GM19328 (cell line): ENCODE results near the gene NAGPA.
A peak's percentile ranks its signal among the peaks of the same experiment; 100 is the strongest.
"Not testable (repeated sequence)": the region's sequence is repeated elsewhere in the genome, so short reads cannot be mapped to it uniquely, and the experiment has no call there.

Experiments used
- ATAC-seq: cut with Tn5 transposase; IDR thresholded peaks from one replicate; pipeline ENCODE4 v1.9.1; 2021; ENCODE audit warnings: mild to moderate bottlenecking, moderate library complexity; ENCODE audit not compliant: unreplicated experiment

Gene NAGPA

GRCh38 chr16:5033256-5034166, at the start of gene NAGPA:
NAGPA (minus strand) TSS chr16:5033935; CDS start chr16:5033914, 21 bp downstream.
- ATAC-seq = peak; percentile 70

GRCh38 chr16:5080996-5081395, 47.3 kb upstream of the NAGPA start:
- not testable (repeated sequence) for ATAC-seq

- ATAC-seq = not testable (repeated sequence)
These were observed 46.7 kb upstream of the NAGPA start for GRCh38 chr16:5080461-5080860.

GRCh38 chr16:5078626-5079025, 44.9 kb upstream of the NAGPA start:
- ATAC-seq = no peak

- ATAC-seq = no peak
These were observed 43.6 kb upstream of the NAGPA start for GRCh38 chr16:5077304-5077703.

- ATAC-seq = no peak
These were observed 41.9 kb upstream of the NAGPA start for GRCh38 chr16:5075637-5076036.

- not testable (repeated sequence) for ATAC-seq
These were observed 40.0 kb upstream of the NAGPA start for GRCh38 chr16:5073771-5074170.

- ATAC-seq = no peak
These were observed 39.5 kb upstream of the NAGPA start for GRCh38 chr16:5073279-5073629.

GRCh38 chr16:5072334-5073278, 38.9 kb upstream of the NAGPA start:
- ATAC-seq = no peak

GRCh38 chr16:5071681-5072333, 38.1 kb upstream of the NAGPA start, which contains the start of gene ALG1:
ALG1 (plus strand) TSS chr16:5071843; CDS start chr16:5071850, 7 bp downstream.
- peak; percentile 89 for ATAC-seq

GRCh38 chr16:5071341-5071680, 37.6 kb upstream of the NAGPA start:
- no peak for ATAC-seq

GRCh38 chr16:5070431-5071186, 36.9 kb upstream of the NAGPA start:
- no peak for ATAC-seq

- no peak for ATAC-seq
These were observed 36.1 kb upstream of the NAGPA start for GRCh38 chr16:5069854-5070253.

GRCh38 chr16:5069048-5069447, 35.3 kb upstream of the NAGPA start:
- ATAC-seq = no peak

GRCh38 chr16:5066511-5066910, 32.8 kb upstream of the NAGPA start:
- no peak for ATAC-seq

- ATAC-seq = no peak
These were observed 32.1 kb upstream of the NAGPA start, which contains the start of gene C16orf89 for GRCh38 chr16:5065813-5066212. C16orf89 (minus strand) TSS chr16:5065956; CDS start chr16:5065908, 48 bp downstream.

GRCh38 chr16:5065326-5065725, 31.6 kb upstream of the NAGPA start:
- ATAC-seq = no peak

- ATAC-seq = no peak
These were observed 31.2 kb upstream of the NAGPA start for GRCh38 chr16:5064915-5065314.

GRCh38 chr16:5062790-5063765, 29.3 kb upstream of the NAGPA start:
- ATAC-seq = no peak
